Measurements from ENCODE around the gene MAT1A. TPM values are rescaled to one million over a fixed set of nuclear protein-coding genes. Genes with fewer than 3 reads are reported as not detected.
"Not testable (repeated sequence)": the region's sequence is repeated elsewhere in the genome, so short reads cannot be mapped to it uniquely, and the experiment has no call there.

MAT1A gene
- total RNA-seq, 1 donor from 2014 or later, result 0.11 TPM

DNA sequence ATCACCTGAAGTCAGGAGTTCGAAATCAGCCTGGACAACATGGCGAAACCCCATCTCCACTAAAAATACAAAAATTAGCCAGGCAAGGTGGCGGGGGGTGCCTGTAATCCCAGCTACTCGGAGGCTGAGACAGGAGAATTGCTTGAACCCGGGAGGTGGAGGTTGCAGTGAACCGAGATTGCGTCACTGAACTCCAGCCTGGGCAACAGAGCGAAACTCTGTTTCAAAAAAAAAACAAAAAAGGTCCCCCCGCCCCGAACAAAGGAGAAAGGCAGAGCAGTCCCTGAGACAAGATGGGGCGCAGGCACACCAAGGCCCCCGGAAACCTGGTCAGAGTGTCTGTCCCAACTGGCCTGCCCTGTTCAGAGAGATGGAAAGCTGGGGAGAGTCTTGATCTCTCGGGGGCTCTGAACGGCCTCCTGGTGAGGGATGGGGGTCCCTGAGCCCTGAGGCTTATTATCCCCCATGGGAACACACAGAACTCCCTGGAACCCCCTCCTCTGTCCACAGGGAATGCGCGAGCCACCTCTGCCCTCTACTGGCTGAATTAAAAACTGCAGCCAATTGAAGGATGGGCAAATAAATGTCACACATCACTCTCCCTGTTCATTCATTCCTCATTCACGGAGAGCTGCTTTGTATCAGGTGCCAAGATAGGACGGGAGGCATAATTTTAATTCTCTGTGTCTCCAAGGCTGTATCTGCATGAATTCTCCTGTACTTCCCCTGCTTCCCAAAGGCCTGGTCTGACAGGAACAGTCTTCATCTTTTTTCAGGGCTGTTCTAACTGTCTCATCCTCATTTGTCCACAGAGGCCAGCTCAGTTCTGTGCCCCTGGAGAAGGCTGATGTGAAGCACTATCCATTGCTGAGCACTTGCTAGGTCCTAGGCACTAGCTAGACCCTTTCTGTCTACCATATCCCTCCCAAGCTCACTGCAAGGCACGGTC, 28.9 kb downstream of the MAT1A start:
- peaks cover 15% of the 10 kb centered on the region for H3K27me3 Mint-ChIP-seq (ENCODE audit: low read depth, unreplicated experiment)
- Histone ChIP-seq H3K79me2 (ENCODE audit: insufficient read depth, low read length) (no peaks in the 10 kb centered on the region), H3K4me2 (ENCODE audit: low read length) (no peak overlapping the region), H3K27me3 (ENCODE audit: insufficient read depth, low read length) (peaks cover 2% of the 10 kb centered on the region), H3K36me3 (ENCODE audit: insufficient read depth, low read length) (no peaks in the 10 kb centered on the region), H3K4me1 (ENCODE audit: insufficient read depth, low read length) (no peaks in the 10 kb centered on the region), H3K4me3 (ENCODE audit: insufficient read depth, low read depth, low read length) (no peak overlapping the region), H2AFZ (ENCODE audit: low read depth, low read length) (peak overlapping the region; percentile 13), H3K9me3 (ENCODE audit: insufficient read depth, low read depth, low read length) (no peaks in the 10 kb centered on the region), H3K27ac (ENCODE audit: low read depth, low read length) (no peak overlapping the region), H3K9ac (ENCODE audit: low read length) (no peak overlapping the region), H4K20me1 (ENCODE audit: insufficient read depth, low read length) (no peaks in the 10 kb centered on the region)
- no peaks in the 10 kb centered on the region for H3K9me3 Mint-ChIP-seq (ENCODE audit: unreplicated experiment)
- no peak overlapping the region for H3K4me3 Mint-ChIP-seq (ENCODE audit: unreplicated experiment)
- no peak overlapping the region for H3K27ac Mint-ChIP-seq (ENCODE audit: unreplicated experiment)
- no peaks in the 10 kb centered on the region for H3K36me3 Mint-ChIP-seq (ENCODE audit: low read depth, unreplicated experiment)
- H3K4me1 Mint-ChIP-seq (ENCODE audit: low read depth, unreplicated experiment), result peaks cover 2% of the 10 kb centered on the region
- FAIRE-seq (no peak), DNase-seq (ENCODE audit: low read depth) (no peak)
- TF ChIP-seq EZH2 (IDR thresholded peaks at IDR 0.05; ENCODE audit: insufficient read depth, low read length) (no peak), CTCF (IDR thresholded peaks at IDR 0.05; ENCODE audit: insufficient read depth, low read depth, low read length) (peak; percentile 86)

GRCh38 chr10:80259405-80259871, 30.0 kb downstream of the MAT1A start:
- Histone ChIP-seq H3K4me3 (ENCODE audit: insufficient read depth, low read depth, low read length) (no peak overlapping the region), H3K4me1 (ENCODE audit: insufficient read depth, low read length) (no peaks in the 10 kb centered on the region), H3K4me2 (ENCODE audit: low read length) (no peak overlapping the region), H2AFZ (ENCODE audit: low read depth, low read length) (no peak overlapping the region), H3K9me3 (ENCODE audit: insufficient read depth, low read depth, low read length) (no peaks in the 10 kb centered on the region), H4K20me1 (ENCODE audit: insufficient read depth, low read length) (no peaks in the 10 kb centered on the region), H3K27ac (ENCODE audit: low read depth, low read length) (no peak overlapping the region), H3K9ac (ENCODE audit: low read length) (no peak overlapping the region), H3K36me3 (ENCODE audit: insufficient read depth, low read length) (no peaks in the 10 kb centered on the region), H3K27me3 (ENCODE audit: insufficient read depth, low read length) (peaks cover 2% of the 10 kb centered on the region), H3K79me2 (ENCODE audit: insufficient read depth, low read length) (no peaks in the 10 kb centered on the region)
- no peak overlapping the region for H3K27ac Mint-ChIP-seq (ENCODE audit: unreplicated experiment)
- no peak for TF ChIP-seq CTCF (IDR thresholded peaks at IDR 0.05; ENCODE audit: insufficient read depth, low read depth, low read length)
- FAIRE-seq (no peak), DNase-seq (ENCODE audit: low read depth) (no peak)
- no peak overlapping the region for H3K4me3 Mint-ChIP-seq (ENCODE audit: unreplicated experiment)
- no peaks in the 10 kb centered on the region for H3K9me3 Mint-ChIP-seq (ENCODE audit: unreplicated experiment)
- H3K27me3 Mint-ChIP-seq (ENCODE audit: low read depth, unreplicated experiment), result peaks cover 15% of the 10 kb centered on the region
- H3K4me1 Mint-ChIP-seq (ENCODE audit: low read depth, unreplicated experiment), result peaks cover 2% of the 10 kb centered on the region
- H3K36me3 Mint-ChIP-seq (ENCODE audit: low read depth, unreplicated experiment), result no peaks in the 10 kb centered on the region

DNA sequence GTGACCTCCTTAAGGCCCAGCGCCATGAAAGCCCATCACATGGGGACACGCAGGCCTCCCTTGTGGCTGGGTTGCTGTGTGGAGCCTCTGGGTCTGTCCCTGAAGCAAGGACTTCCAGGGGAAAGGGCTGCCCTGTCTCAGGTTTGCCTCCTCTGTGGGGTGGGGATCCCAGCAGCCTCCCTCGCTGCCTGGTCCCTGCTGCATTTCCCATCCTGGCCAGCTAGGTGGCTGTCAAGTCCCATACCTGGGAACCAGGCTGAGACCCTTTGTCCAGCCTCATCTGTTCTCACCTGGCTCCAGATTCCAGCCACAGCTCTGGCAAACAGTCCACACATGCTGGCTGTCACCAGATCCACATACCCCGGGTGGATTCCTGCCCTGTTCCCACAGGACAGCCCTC, 32.7 kb downstream of the MAT1A start:
- FAIRE-seq, result not testable (repeated sequence)

GRCh38 chr10:80254726-80255125, 34.7 kb downstream of the MAT1A start:
- not testable (repeated sequence) for H3K36me3 Mint-ChIP-seq (ENCODE audit: low read depth, unreplicated experiment); H3K4me2 ChIP-seq (ENCODE audit: low read length); H3K36me3 ChIP-seq (ENCODE audit: insufficient read depth, low read length); H3K27ac ChIP-seq (ENCODE audit: low read depth, low read length); H3K4me1 ChIP-seq (ENCODE audit: insufficient read depth, low read length); FAIRE-seq; H3K79me2 ChIP-seq (ENCODE audit: insufficient read depth, low read length); H3K9me3 Mint-ChIP-seq (ENCODE audit: unreplicated experiment); H3K27ac Mint-ChIP-seq (ENCODE audit: unreplicated experiment); H3K9me3 ChIP-seq (ENCODE audit: insufficient read depth, low read depth, low read length); H4K20me1 ChIP-seq (ENCODE audit: insufficient read depth, low read length); H3K4me3 Mint-ChIP-seq (ENCODE audit: unreplicated experiment); DNase-seq (ENCODE audit: low read depth); H3K4me3 ChIP-seq (ENCODE audit: insufficient read depth, low read depth, low read length); H3K9ac ChIP-seq (ENCODE audit: low read length); H2AFZ ChIP-seq (ENCODE audit: low read depth, low read length); H3K27me3 ChIP-seq (ENCODE audit: insufficient read depth, low read length)
- H3K4me1 Mint-ChIP-seq (ENCODE audit: low read depth, unreplicated experiment), result peaks cover 13% of the 10 kb centered on the region
- H3K27me3 Mint-ChIP-seq (ENCODE audit: low read depth, unreplicated experiment), result peaks cover 16% of the 10 kb centered on the region

More for the DNA sequence above, 32.7 kb downstream of the MAT1A start:
- H3K27ac ChIP-seq (ENCODE audit: low read depth, low read length); H2AFZ ChIP-seq (ENCODE audit: low read depth, low read length); H4K20me1 ChIP-seq (ENCODE audit: insufficient read depth, low read length); DNase-seq (ENCODE audit: low read depth); H3K79me2 ChIP-seq (ENCODE audit: insufficient read depth, low read length); H3K27me3 ChIP-seq (ENCODE audit: insufficient read depth, low read length); H3K9ac ChIP-seq (ENCODE audit: low read length); H3K9me3 Mint-ChIP-seq (ENCODE audit: unreplicated experiment); H3K36me3 ChIP-seq (ENCODE audit: insufficient read depth, low read length); H3K4me3 ChIP-seq (ENCODE audit: insufficient read depth, low read depth, low read length); H3K36me3 Mint-ChIP-seq (ENCODE audit: low read depth, unreplicated experiment); H3K27ac Mint-ChIP-seq (ENCODE audit: unreplicated experiment); H3K4me1 ChIP-seq (ENCODE audit: insufficient read depth, low read length); H3K4me2 ChIP-seq (ENCODE audit: low read length); H3K9me3 ChIP-seq (ENCODE audit: insufficient read depth, low read depth, low read length); H3K4me3 Mint-ChIP-seq (ENCODE audit: unreplicated experiment): not testable (repeated sequence)
- Mint-ChIP-seq H3K4me1 (ENCODE audit: low read depth, unreplicated experiment) (peaks cover 13% of the 10 kb centered on the region), H3K27me3 (ENCODE audit: low read depth, unreplicated experiment) (peaks cover 20% of the 10 kb centered on the region)
